Umbilical cord (tissue), 2 donors: ENCODE results near the gene EPHB6. TPM values are rescaled to one million over a fixed set of nuclear protein-coding genes. Genes with fewer than 3 reads are reported as not detected.
A peak's percentile ranks its signal among the peaks of the same experiment; 100 is the strongest.

Experiments used
- DNase-seq: peaks from one replicate; pipeline ENCODE4 v3.0.0-alpha.2; 2015; ENCODE audit warnings: low spot score
- total RNA-seq: library from RNA; depleted of rRNA; stranded (reverse); fragments of >200 nt; gene quantifications from one replicate; pipeline ENCODE4 v1.2.3, GENCODE V29; 2014; ENCODE audit warnings: low replicate concordance; ENCODE audit not compliant: insufficient read depth

The EPHB6 gene
- total RNA-seq, 1 donor from 2014 or later = 4.3 TPM

DNA sequence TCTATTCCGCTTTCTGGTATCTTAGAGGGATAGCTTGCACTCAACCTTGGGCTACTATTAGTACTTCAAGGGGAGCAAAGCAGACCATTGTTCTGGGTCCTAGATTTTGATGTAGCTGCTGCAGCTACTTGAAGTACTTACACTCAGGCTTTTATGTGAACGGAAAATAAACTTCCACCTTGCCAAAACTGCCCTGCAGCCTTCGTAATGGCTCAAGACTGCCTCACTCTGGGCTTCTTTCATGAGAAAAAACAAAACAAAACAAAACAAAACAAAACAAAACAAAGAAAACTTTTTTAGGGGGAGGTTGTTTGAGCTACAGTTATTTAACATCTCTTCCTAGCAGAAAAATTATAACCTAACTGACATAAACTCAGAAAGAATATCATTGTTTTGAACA is 19.4 kb upstream of the EPHB6 start:
- DNase-seq = no peak

DNA sequence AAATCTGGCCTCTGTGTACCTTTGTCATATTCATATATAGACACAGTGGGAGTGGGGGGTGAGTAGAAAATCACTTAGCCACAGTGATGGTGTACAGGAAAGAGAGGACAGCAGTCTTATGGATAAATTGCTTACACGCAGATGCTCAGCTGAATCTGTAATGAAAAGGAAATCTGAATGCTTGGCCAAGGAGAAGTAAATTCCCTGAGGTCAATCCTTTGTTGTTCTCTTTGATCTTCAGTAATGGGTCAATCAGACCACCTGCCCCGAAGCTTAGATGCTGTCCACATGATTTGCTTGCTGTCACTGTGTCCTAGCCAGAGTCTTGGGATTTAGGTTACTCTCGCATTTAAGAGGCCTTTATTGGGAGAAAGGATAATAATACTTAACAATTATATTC is 18.4 kb upstream of the EPHB6 start:
- no peak for DNase-seq

DNA sequence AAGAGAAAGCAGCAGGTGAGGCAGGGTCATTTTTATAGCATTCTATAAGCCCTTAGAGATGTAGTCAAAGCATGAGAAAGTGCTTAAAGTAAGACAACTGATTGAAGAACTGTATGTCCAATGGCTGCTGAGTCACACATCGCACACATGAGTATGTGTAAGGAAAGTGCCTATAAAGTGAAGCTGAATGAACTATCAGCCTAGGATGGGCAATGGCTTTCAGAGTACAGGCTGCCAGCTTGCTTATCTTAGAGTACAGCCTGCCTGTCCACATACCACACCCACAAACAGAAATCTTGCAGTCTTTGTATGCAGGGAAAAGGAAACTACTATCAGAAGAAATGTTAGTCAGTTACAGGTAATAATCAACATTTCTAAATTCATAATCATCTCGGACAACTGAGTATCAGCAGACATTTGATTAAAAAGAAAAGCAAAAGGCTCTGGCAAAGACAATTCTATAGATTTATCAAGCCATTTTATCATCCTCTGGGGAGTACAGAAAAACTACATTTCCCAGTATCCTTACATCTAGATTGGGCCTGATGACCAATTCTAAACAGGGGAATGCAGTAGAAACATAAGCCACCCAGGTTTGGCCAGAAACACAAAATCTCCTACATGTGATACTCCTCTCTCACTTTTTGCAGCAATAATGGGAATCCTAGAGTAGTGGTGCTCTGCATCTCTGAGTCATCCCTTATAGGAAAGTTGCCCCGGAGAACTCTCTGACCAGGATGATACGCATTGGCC is 16.2 kb upstream of the EPHB6 start:
- no peak for DNase-seq

DNA sequence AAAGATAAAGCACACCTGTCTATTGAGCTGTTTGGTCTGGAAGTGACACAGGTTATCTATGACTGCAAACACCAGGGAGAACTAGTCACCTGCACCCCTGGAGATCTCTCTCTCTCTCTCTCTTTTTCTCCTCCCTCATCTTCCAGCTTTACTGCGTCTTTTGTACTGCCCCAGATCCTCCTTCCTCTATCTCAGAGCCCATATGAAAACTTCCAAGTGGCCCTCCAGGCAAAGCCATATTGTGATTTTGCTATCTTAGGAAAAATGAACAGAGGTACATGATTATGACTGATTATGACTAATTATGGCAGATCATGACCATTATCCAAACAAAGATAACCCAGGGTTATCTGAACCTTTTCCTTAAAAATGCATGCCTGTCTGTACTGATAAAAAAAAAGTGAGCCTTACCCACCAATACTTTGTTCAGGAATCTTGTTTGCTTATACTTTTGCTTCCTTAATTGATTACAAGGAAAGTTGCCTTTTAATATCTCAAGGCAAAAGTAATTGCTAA is 12.6 kb upstream of the EPHB6 start:
- DNase-seq = no peak

DNA sequence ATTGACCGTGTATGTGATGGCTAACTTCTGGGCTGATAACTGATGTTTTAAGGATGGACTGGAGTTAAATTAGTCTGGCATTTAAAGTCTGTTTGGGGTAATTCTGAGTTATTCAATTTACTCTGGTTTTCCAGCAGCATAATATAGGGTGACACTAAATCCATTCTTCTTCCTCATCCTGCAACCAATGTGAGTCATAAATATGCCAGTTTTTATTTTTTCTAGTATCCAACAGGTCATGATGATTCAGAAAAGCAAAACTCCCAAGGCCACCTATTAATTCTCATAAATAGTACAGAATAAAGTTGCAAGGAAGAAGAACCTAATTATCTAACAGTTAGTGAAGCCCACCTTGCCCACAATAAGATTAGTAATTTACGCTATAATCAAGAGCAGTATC is 7.5 kb upstream of the EPHB6 start:
- no peak for DNase-seq

DNA sequence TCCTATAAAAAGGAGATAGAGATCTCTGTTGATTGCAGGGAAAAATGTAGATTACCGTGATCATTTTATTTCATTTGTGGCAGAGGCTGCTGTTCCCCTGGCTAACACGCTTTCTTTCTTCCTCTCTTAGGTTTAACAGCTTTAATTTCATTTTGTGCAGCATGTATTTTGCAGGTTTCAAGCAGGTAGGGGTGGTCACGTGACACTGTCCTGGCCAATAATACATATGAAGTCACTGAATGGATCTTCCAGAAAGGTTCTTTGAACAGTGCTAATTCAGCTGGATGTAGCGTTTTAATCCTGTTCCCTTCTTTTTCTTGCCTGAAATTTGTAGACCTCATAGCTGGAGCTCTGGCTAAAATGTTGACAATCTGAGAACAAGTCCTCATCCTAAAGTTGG is 3.6 kb upstream of the EPHB6 start:
- no peak for DNase-seq

DNA sequence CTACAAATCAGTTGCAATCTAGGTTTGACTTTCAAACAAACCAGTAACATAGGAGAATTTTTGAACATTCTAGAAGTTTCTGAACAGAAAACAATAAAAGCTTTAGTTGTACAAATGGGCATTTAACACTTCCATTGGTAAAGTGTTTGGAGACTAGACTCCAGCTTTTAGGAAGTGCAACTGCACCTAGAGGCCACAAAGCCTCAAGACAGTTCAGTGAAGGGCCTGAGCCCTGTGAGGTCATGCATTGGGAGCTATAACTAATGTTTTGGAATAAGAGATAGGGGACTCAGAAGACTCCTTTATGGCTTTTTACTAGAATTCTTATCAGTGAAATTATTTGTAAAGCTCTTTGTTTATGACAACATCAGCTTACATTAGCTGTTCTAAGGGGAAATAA is 3.0 kb upstream of the EPHB6 start:
- no peak for DNase-seq

DNA sequence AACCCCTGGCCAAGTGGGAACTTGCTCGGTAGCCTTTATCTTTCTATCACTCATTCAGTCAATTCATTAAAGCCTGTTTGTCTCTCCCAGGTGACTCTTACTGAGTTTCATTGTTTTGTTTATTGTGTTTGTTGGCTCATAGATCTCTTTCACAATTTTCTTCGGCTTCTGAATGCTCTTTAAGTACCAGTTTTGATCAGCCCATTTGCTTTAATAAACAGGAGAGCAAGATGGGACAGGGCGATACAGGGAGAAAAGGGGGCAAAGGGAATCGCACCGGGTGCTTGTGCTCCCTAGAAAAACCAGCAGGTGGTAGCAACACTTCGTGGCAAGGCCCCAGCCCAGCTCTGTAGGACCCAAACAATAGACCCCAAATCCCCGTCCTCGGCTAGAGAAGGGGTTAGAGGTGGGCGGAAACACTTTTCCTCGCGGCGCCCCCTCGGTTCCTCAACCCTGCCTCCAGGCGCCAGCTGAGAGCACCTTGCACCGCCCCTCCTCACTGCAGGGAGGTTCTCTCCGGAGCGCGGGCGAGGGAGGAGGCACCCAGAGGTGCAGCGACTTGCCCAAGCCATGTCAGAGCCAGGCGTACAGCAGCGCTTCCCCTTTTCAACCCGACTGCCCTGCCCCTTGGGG is 1.0 kb upstream of the EPHB6 start:
- peak; percentile 77 for DNase-seq

DNA sequence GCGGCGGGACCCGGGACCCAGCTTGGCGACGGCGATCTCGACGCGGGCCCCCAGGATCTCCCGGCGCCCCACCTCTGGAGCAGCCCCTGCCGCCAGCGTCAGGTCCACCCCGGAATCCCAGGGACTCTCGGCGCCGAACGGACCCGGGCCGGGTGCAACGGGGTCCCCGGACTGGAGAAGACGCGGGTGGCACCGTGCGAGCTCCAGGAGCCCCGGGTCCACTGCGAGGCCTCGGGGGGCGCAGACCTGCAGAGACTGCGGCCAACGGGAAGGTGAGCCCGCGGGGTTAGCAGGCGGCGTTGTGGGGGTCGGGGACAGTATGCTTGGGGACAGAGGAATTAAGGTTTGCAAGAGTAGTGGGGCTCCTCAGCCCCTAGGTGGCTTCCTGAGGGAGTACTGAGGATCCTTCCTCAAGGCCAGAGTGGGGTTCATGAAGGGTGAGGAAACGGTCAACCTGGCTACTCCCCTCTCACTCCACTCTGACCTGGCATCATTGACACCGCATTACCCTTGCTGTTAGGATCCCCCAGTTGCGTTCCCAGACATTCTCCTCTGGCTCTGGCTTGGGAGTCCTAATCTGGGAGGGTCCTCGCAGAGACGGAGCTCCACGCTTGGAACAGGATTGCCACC is 353 bp downstream of the EPHB6 start:
- no peak for DNase-seq

DNA sequence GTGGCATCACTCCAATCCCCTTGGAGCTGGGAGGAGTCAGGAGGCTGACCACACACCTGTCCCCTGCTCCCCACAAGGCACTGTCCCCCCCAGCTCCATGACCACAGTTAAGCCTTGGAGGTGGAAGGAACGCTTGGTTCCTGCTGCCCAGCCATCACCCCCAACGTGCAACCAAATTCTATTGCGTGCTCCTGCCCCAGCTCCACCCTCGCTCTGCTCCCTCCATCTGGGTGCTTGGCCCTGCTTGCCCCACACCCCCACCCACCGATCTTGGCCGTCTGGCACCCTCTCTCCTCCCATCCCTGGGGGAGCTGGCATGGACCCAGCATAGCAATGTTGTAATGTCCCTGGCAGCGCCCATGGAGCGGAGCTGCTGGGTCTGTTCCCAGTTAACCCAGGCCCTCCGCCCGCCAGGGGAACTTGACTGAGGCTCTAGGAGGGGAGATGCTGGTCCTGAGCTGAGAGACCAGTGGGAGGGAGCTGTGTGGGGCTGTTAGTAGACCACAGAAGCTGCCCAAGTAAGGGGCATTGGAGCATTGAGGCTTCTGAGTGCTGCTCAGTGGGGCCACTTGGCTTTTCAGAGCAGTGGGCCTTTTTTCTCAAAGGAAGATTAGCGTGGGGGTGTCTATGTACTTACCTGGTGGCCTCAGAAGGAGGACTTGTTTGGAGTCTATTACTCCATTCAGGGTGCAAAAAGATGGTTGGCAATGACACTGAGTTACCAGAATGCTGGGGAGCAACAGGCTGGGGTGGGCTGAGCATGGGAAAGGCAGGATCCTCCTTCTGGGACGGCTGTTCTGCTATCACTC is 1.1 kb downstream of the EPHB6 start:
- peak; percentile 11 for DNase-seq

DNA sequence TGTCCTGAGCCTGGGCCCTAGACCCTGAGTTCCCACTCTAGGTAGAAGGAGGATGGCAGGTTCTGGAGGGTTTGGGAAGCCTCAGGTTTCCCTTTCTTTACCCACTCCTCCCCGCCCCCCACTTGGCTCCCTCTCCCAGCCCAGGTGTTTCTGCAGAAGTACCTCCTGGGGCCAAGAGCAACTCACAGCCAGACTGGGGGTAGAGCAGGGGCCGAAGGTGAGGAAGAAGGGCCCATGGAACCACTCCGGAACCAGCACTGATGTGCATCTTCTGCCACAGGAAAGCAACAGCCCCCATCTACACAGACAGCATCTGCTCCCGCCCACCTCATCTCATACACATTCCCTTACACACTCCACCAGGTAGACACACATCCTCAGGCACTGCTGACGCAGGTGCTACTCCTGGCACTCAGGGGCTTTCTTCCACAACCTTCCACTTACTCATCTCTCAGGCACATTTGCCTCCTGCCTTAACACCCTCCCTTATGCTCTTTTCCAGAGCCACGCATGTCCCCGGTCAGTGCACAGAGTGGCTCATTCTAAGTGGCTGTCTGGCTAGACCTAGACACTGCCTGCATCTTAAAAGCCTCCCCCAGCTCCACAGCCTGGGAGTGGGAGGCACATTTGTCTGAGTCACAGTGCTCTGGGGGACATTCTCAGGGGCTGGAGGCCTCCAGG is 1.8 kb downstream of the EPHB6 start:
- no peak for DNase-seq

DNA sequence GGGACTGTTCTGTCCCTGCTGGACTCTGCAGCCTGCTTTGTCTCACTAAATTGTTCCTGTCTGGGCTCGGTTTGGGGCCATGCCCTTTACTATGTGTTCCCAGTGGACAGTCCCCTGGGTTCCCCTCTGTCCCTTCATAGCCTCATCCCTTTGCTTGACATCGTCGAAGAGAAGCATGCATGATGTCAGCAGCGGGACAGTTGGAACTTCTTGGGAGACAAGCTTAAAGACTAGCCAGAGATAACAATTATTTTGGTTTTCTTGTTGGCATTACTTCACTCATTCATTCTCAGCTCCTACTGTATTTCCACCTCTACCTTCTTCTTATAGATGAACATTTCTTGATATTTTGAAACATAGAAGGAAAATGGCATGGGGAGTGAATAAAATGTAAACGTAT is 2.7 kb downstream of the EPHB6 start:
- no peak for DNase-seq

DNA sequence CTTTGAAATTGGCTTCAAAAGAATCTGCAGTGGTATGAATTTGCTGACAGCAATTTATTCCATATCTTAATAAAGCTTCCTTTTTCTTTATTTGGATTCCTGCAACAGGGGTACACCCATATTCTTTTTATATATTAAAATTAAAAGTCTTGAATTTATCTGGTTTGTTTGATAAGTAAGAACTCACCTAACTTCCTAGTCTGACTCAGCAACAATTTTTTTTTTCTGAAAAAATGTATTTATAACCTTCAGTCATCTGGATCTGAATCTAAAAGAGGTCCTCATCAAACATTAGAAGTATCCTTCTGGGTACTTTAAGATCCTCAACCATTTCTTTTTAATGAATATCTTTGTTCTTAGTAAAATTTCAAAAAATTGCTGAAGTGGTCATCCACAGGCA is 4.5 kb downstream of the EPHB6 start:
- DNase-seq = no peak

DNA sequence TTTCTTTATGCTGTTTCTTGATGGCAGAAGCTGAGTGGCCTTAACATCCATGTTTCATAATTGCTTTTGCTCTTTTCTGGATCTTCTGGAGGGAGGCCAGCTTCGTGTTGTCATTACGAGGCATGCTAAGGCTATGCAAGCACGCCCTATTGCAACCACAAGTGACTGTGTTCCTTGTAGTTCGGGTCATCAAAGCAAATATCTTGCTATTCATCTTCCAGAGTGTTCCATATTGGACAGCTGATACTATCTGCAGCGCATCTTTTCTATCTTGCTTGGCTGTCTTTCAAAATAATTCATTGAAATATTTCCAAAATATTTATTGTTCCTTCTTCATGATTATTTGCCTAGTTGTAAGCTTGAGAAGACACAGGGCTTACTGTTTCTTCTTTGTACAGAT is 5.0 kb downstream of the EPHB6 start:
- DNase-seq = peak; percentile 66

DNA sequence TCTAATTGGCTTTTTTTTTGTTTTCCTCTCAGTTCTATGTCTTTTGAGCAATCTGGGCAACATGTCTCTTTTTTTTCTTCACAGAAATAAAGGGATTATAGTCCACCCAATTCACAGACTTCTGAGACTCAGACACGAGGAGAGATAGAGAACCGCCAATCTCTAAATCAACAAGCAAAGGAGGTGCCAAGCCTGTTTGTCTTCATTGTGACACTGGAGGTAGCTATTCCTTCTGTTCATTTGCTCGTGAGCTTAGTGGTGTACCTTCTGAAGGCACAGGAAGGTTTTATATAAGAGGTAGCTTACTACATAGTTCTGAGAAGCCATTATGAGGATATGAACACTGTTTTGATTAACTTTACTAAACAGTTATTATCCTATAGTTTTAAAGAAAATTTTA is 6.1 kb downstream of the EPHB6 start:
- no peak for DNase-seq

DNA sequence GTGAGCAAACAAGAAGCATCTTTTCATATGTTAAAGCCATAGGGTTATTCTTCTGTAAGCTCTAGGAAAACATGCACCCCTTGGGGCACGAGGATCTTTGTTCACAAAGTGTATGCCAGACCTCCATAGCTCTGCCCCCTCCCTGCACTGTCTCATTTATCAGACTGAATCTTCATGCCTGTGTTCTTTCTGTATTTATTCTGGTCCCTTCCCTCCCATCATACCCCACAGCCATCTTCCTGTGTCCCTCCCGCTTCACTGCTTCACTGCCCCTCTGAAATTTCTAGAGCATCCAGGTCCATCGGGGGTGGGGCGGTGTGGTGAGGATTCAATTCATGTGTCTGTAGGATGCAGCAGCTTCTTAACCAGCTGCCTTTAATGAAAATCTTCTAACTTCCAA is 7.5 kb downstream of the EPHB6 start:
- DNase-seq = no peak

DNA sequence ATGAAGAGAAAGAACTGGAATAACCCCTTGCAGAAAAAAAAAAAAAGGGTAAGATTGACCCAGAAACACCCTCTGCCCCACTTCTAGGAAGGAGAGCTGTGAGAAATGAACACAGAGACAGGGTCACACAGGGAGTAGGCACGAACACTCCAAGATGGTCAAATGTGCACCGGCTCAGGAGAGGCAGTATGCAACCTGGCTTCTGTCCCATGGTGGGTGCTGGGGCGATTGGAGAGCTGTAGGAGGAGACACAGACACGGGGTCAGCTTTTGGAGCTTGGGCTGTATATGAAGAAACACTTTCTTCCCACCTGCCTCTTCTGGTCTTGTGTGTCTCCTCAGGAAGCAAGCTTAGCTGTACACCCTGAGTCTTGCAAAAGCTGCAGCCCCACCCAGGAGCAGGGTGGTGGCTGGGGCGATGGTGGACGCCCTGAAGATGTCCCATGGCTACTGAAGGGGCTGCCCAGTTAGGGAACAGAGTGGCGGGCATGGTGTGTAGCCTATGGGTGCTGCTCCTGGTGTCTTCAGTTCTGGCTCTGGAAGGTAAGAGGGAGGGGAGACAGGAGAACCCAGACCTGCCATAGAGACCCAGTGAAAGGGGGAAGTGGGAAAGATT is 8.0 kb downstream of the EPHB6 start:
- no peak for DNase-seq

DNA sequence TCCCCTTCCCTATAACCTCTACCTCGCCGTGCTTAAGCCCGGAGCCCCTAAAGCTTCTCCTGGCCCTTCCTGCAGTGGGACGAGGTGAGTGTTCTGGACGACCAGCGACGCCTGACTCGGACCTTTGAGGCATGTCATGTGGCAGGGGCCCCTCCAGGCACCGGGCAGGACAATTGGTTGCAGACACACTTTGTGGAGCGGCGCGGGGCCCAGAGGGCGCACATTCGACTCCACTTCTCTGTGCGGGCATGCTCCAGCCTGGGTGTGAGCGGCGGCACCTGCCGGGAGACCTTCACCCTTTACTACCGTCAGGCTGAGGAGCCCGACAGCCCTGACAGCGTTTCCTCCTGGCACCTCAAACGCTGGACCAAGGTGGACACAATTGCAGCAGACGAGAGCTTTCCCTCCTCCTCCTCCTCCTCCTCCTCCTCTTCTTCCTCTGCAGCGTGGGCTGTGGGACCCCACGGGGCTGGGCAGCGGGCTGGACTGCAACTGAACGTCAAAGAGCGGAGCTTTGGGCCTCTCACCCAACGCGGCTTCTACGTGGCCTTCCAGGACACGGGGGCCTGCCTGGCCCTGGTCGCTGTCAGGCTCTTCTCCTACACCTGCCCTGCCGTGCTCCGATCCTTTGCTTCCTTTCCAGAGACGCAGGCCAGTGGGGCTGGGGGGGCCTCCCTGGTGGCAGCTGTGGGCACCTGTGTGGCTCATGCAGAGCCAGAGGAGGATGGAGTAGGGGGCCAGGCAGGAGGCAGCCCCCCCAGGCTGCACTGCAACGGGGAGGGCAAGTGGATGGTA is 9.2 kb downstream of the EPHB6 start:
- no peak for DNase-seq

DNA sequence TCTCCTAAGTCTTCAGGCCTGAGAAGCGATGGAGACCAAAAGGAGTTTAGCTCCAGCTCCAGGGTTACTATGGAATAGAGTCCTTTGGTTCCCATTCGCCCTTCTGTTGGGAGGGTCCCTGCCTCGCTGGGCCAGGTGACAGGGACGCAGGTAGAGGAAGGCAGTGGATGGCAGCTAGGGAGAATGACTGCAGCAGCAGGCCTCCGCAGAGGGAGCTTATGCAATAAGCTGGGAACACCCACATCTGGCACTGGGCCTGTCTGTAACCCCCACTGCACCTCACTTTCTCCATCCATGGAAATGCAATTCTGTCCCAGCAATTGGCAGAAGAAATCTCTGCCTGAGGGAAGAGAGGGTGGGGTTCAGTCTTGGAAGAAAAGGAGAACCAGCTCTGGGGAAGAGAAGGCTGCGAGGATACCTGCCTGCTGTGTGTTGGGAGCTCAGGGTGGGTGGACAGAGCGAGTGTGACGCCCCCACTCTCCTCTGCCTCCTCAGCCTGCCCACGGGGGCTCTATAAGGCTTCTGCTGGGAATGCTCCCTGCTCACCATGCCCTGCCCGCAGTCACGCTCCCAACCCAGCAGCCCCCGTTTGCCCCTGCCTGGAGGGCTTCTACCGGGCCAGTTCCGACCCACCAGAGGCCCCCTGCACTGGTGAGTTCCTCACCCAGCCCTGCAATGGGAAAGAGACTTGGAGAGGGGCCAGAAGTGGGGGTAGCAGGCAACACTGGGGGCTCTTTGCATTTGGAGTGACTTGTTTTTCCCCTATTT is 10.3 kb downstream of the EPHB6 start:
- peak; percentile 5 for DNase-seq
